HG03108 (cell line): Measurements from ENCODE around the gene HIF3A.

Experiments
- ATAC-seq: cut with Tn5 transposase; IDR thresholded peaks from one replicate; pipeline ENCODE4 v1.9.1; 2021; ENCODE audit warnings: moderate library complexity; ENCODE audit not compliant: unreplicated experiment

The HIF3A gene

GRCh38 chr19:46380690-46381089 lies 83.8 kb downstream of the HIF3A start:
- no peak for ATAC-seq

GRCh38 chr19:46381346-46381745 lies 84.5 kb downstream of the HIF3A start:
- ATAC-seq, result no peak

- ATAC-seq, result no peak
These were observed 85.0 kb downstream of the HIF3A start for GRCh38 chr19:46381756-46382345.

- ATAC-seq, result no peak
These were observed 86.5 kb downstream of the HIF3A start for GRCh38 chr19:46383171-46383815.

- no peak for ATAC-seq
These were observed 87.0 kb downstream of the HIF3A start for GRCh38 chr19:46383846-46384245.

GRCh38 chr19:46384396-46384795 lies 87.6 kb downstream of the HIF3A start:
- no peak for ATAC-seq

- ATAC-seq, result no peak
These were observed 88.8 kb downstream of the HIF3A start for GRCh38 chr19:46385636-46386035.

GRCh38 chr19:46386151-46386550 lies 89.3 kb downstream of the HIF3A start:
- ATAC-seq, result no peak

- ATAC-seq, result no peak
These were observed 90.3 kb downstream of the HIF3A start for GRCh38 chr19:46386996-46387712.

GRCh38 chr19:46387713-46388130 lies 90.9 kb downstream of the HIF3A start:
- no peak for ATAC-seq

GRCh38 chr19:46388311-46389095 lies 91.7 kb downstream of the HIF3A start:
- no peak for ATAC-seq

- ATAC-seq, result no peak
These were observed 93.4 kb downstream of the HIF3A start for GRCh38 chr19:46390121-46390858.

- ATAC-seq, result no peak
These were observed 94.0 kb downstream of the HIF3A start for GRCh38 chr19:46390866-46391265.

- ATAC-seq, result no peak
These were observed 94.7 kb downstream of the HIF3A start for GRCh38 chr19:46391296-46392251.

GRCh38 chr19:46392252-46392801 lies 95.5 kb downstream of the HIF3A start:
- ATAC-seq, result no peak

GRCh38 chr19:46392837-46393236 lies 96.0 kb downstream of the HIF3A start:
- no peak for ATAC-seq
